Measurements from ENCODE around the gene NRBP1. TPM values are rescaled to one million over a fixed set of nuclear protein-coding genes. Genes with fewer than 3 reads are reported as not detected.
"Not testable (repeated sequence)": the region's sequence is repeated elsewhere in the genome, so short reads cannot be mapped to it uniquely, and the experiment has no call there.

Gene NRBP1
- total and polyA plus RNA-seq, 9 donors: 50.8 to 169 (median 90.0) TPM

DNA sequence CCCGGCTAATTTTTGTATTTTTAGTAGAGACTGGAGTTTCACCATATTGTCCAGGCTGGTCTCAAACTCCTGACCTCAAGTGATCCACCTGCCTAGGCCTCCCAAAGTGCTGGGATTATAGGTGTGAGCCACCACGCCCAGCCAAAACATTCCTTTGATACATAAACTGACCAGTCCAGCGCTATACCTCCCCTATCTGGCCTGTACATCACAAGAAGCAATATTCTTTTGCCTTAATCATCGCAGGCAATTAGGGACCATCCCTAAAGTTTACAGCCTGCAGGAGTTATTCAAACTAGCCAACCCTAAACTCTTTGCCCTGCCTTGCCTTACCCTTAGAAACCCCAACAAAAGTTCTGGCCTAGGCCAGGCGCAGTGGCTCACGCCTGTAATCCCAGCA is 12.3 kb upstream of the NRBP1 start:
- intact Hi-C loops (cut with DNase I): no loop called here
- TF ChIP-seq EP300 (IDR thresholded peaks at IDR 0.05) (no peak), POLR2A (IDR thresholded peaks at IDR 0.05) (no peak)
- TF ChIP-seq, protein P1, sequence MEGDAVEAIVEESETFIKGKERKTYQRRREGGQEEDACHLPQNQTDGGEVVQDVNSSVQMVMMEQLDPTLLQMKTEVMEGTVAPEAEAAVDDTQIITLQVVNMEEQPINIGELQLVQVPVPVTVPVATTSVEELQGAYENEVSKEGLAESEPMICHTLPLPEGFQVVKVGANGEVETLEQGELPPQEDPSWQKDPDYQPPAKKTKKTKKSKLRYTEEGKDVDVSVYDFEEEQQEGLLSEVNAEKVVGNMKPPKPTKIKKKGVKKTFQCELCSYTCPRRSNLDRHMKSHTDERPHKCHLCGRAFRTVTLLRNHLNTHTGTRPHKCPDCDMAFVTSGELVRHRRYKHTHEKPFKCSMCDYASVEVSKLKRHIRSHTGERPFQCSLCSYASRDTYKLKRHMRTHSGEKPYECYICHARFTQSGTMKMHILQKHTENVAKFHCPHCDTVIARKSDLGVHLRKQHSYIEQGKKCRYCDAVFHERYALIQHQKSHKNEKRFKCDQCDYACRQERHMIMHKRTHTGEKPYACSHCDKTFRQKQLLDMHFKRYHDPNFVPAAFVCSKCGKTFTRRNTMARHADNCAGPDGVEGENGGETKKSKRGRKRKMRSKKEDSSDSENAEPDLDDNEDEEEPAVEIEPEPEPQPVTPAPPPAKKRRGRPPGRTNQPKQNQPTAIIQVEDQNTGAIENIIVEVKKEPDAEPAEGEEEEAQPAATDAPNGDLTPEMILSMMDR (IDR thresholded peaks at IDR 0.05): no peak
- WGBS, 3 donors: 89 to 95% (median 93%) methylated on average over 6 of the region's 6 CpGs

DNA sequence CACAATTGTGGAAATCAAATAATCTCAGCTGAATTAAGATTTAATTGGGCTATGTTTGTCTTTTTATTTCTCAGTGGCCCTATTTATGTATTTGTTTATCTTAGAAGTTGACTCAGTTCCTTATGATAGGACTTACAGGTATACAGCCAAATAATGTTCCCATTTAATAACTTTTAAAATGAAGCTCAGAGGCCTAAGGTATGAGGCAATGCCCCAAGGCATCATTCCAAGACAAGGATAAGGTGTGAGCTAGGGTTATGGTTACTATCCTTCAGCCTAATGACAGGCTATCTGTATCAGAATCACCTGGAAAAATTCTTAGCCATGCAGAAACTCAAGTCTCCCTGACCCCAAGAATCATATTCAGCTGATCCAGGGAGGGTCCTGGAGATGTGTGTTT is 7.4 kb upstream of the NRBP1 start:
- TF ChIP-seq EP300 (IDR thresholded peaks at IDR 0.05) (no peak), POLR2A (IDR thresholded peaks at IDR 0.05) (no peak)
- TF ChIP-seq, protein P1 (IDR thresholded peaks at IDR 0.05): no peak
- H3K4me1 ChIP-seq (ENCODE audit: insufficient read depth): no peaks in the 10 kb centered on the region
- H3K4me3 ChIP-seq: no peak overlapping the region
- no peaks in the 10 kb centered on the region for H3K9me3 ChIP-seq
- no peak for DNase-seq
- no peak overlapping the region for H3K27ac ChIP-seq
- H3K36me3 ChIP-seq: no peaks in the 10 kb centered on the region
- intact Hi-C loops (cut with DNase I): loop anchor here in 1 of 4 donors (10.0 kb wide), 1 partner anchor 46 kb away; the partner anchor contains the start of genes EIF2B4 and SNX17
- no peaks in the 10 kb centered on the region for H3K27me3 ChIP-seq

More for the DNA sequence above, 12.3 kb upstream of the NRBP1 start:
- no peak overlapping the region for H3K4me3 ChIP-seq
- no peak overlapping the region for H3K27ac ChIP-seq
- DNase-seq: no peak
- H3K36me3 ChIP-seq: no peaks in the 10 kb centered on the region
- no peaks in the 10 kb centered on the region for H3K9me3 ChIP-seq
- no peaks in the 10 kb centered on the region for H3K4me1 ChIP-seq (ENCODE audit: insufficient read depth)
- no peaks in the 10 kb centered on the region for H3K27me3 ChIP-seq

DNA sequence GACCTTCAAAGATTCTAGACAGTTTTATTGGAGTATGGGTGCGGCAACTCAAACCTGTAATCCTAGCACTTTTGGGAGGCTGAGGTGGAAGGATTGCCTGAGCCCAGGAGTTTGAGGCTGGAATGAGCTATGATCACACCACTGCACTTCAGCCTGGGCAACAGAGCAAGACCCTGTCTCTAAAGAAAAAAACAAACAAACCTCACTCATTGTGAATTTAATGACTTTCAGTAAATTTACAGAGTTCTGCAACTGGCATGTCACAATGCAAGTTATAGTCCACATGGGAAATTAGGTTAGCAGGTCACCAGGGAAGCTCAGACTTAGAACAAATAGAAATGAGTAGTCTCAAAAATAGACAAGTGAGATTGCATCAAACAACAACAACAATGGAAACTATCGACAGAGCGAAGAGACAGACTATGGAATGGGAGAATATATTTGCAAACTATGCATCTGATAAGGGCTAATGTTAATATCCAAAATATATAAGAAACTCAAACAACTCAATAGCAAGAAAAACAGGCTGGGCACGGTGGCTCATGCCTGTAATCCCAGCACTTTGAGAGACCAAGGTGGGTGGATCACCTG is 6.7 kb upstream of the NRBP1 start:
- Histone ChIP-seq H3K36me3 (no peaks in the 10 kb centered on the region), H3K9me3 (no peaks in the 10 kb centered on the region), H3K27me3 (no peaks in the 10 kb centered on the region), H3K4me3 (no peak overlapping the region), H3K4me1 (ENCODE audit: insufficient read depth) (no peaks in the 10 kb centered on the region), H3K27ac (no peak overlapping the region)
- intact Hi-C loops (cut with DNase I): loop anchor here in 1 of 4 donors (10.0 kb wide), 1 partner anchor 47 kb away; the partner anchor contains the start of genes EIF2B4 and SNX17
- TF ChIP-seq EP300 (IDR thresholded peaks at IDR 0.05) (no peak), POLR2A (IDR thresholded peaks at IDR 0.05) (no peak)
- TF ChIP-seq, protein P1 (IDR thresholded peaks at IDR 0.05): no peak
- 79 to 85% (median 84%) methylated on average over 4 of the region's 4 CpGs for WGBS, 3 donors
- DNase-seq: no peak

DNA sequence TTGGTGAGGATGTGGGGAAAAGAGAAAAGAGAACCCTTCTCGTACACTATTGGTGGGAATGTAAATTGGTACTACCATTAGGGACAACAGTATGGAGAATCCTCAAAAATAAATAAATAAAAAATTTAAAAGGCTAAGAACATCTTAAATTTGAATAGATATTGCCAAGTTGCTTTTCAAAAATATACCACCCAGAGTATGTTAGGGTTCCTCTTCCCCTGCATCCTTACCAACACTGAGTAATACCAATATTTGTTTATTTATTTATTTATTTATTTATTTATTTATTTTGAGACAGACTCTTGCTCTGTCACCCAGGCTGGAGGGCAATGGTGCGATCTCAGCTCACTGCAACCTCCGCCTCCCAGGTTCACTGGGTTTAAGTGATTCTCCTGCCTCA is 5.5 kb upstream of the NRBP1 start:
- Histone ChIP-seq H3K27me3 (no peaks in the 10 kb centered on the region), H3K36me3 (no peaks in the 10 kb centered on the region), H3K4me3 (no peak overlapping the region), H3K9me3 (no peaks in the 10 kb centered on the region), H3K4me1 (ENCODE audit: insufficient read depth) (no peaks in the 10 kb centered on the region), H3K27ac (no peak overlapping the region)
- intact Hi-C loops (cut with DNase I): loop anchor here in 1 of 4 donors (10.0 kb wide), 1 partner anchor 48 kb away; the partner anchor contains the start of genes EIF2B4 and SNX17
- 93 to 94% (median 93%) methylated on average over 3 of the region's 3 CpGs for WGBS, 3 donors
- peak in 1 of 5 donors; percentile 7 for DNase-seq
- TF ChIP-seq EP300 (IDR thresholded peaks at IDR 0.05): no peak
- TF ChIP-seq POLR2A (IDR thresholded peaks at IDR 0.05): no peak
- TF ChIP-seq, protein P1 (IDR thresholded peaks at IDR 0.05): no peak

DNA sequence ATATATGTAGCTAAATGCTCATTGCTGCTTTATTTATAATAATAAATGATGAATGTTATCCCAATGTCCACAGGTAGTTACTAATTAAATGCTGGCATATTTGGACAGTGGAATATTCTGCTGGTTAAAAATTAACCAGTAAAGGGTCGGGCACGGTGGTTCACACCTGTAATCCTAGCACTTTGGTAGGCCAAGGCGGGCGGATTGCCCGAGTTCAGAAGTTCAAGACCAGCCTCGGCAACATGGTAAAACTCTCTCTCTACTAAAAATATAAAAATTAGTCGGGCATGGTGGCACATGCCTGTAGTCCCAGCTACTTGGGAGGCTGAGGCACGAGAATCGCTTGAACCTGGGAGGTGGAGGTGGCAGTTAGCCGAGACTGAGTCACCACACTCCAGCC is 3.4 kb upstream of the NRBP1 start:
- not testable (repeated sequence) for H3K27ac ChIP-seq; H3K4me3 ChIP-seq; H3K9me3 ChIP-seq; H3K27me3 ChIP-seq; H3K36me3 ChIP-seq; H3K4me1 ChIP-seq (ENCODE audit: insufficient read depth)
- 91 to 94% (median 91%) methylated on average over 10 of the region's 10 CpGs for WGBS, 3 donors
- DNase-seq: peak in 1 of 5 donors; percentile 29
- intact Hi-C loops (cut with DNase I): loop anchor here in 1 of 4 donors (10.0 kb wide), 1 partner anchor 50 kb away; the partner anchor contains the start of genes EIF2B4 and SNX17

Measured in ovary (tissue), 9 donors.